HCEC 1CT (cell line): Measurements from ENCODE around the gene ARMH3.

Source experiments
- DNase-seq: peaks from one replicate; pipeline ENCODE4 v3.0.0-alpha.2; 2017

Gene ARMH3

DNA sequence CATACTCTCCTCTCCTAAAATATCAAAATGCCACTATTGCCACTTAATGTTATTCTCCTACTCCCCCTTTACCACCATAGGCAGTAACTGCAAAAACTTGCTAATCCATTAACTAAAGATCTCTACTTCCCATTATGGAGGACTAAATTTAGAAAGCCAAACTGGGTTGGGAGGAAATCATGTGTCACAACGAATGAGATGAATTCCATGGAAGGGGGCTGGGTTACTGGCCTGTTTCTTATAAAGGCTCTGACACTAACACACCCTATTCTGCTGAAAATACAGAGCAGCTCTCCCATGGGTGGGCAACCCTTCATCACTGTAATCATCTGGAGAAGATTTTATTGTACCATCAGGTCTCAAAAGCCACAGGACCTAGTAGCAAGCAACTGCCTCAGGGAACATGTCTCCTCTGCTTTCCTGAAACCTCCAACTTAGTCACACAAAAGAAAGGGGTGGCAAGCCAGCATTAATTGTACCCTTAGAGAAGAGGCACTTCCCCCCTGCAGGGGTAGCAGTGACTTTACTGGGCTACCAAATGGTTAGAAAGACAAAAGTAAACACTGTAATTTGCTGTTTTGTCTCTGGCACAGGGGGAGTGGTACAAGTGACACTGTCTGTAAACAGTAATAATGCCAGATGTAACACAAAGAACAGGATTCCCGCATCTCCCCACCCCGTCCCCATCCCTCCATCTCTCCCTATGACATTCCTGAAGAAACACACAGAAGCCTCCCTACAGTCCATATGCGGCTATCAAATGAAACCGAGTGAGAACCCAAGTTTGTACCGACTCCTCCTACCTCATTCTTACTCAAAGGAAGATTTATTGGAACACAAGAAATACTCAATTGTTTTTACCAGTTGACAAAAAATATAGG is 81.6 kb downstream of the ARMH3 start:
- peak; percentile 9 for DNase-seq

DNA sequence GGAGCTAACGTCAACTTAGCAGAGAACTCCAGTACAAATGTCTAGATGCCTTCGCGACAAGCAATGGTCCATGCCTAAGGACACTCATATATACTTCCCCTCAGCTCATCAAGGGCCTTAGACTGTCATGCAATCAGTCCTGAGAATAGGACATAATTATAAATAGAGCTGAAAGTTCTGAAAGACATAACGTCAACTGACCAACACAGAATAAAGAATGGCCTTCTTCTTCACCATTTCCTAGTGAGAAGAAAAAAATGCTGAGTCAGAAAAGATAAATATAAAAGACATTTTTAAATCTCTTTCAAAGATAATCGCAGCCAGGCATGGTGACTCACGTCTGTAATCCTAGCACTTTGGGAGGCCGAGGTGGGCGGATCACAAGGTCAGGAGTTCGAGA is 83.2 kb downstream of the ARMH3 start:
- no peak for DNase-seq

DNA sequence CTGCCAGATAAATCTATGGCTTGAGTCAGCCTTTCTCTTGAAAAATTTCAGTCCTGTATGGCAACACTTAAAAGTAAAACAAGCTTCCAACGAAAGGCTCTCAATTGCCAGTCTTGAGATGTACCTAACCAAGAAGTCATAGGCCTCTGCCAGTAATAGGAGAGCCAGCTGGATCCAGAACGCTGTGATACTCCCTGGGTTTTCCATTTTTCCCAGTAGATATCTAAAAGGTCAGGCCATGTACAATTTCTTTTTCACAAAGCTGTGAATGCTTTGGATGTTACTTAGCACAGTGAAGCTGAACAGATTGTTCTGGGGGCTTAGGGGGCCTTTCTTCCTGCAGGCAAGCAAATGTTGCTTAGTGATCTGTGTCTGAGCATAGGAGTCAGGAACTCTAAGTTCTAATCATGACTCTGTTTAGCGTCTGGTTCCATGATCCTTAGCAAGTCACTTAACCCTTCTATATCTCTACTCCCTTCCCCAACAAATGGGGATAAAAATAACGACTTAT is 86.5 kb downstream of the ARMH3 start:
- DNase-seq = no peak

DNA sequence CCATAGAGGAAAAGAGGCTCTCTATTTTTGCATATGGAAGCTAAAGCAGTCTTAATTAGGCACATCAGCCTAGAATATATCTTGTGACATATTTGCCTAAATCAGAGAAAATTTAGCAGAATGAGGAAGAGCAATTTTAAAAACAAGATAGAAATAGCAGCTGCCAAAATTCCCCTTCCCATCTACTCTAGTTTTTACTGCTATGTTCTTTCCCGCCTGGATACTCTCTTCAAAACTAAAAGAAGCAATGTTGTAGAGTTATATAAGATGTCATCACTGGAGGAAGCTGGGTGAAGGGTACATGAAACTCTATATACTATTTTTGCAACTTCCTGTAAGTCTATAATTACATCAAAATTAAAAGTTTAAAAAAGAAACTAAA is 87.0 kb downstream of the ARMH3 start:
- no peak for DNase-seq

DNA sequence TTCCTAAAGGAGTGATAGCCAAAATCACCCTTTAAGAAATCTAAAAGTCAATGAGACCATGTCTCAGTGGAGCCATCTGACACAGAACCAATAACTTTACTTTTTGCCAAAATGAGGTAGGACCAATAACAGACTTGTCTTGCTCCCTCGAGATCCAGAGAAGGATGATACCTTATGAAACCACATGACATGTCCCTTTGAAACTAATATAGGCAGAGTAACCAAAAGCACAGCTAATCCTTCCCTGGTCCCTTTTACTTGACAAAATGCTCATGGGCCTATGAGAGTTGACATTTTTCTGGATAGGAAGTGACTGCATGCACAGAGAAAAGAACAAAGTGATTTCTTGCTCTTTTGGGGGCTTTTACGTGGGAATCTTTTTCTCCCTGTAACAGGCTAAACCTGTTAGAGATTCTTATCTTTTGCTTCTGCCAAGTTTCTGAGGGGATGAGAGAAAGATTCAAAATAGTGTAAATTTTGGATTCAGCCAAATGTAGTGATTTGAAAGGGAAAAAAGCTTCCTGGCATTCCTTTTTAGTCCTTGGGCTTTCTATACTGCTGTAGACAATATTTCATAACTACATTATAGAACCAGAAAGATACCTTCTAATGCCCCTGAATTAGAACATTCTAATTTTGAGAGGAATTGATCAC is 87.6 kb downstream of the ARMH3 start:
- no peak for DNase-seq

DNA sequence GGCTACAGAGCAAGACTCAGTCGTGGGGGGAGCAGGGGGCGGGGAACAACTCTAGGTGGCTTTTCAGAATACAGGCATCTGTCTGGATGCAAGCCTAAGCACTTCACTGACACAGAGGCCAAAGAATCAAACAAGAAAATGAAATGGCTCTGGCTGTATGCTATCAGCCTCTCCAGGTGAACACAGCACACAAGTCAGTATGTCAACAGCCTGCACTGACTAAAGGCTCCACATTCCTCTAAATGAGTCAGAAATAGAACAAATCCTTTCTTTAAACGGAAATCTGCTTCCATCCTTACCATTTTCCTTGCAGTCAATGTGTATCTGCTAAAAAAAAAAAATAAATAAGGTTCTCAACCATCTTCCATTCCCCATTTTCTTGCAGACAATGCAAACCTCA is 88.3 kb downstream of the ARMH3 start:
- peak; percentile 69 for DNase-seq

DNA sequence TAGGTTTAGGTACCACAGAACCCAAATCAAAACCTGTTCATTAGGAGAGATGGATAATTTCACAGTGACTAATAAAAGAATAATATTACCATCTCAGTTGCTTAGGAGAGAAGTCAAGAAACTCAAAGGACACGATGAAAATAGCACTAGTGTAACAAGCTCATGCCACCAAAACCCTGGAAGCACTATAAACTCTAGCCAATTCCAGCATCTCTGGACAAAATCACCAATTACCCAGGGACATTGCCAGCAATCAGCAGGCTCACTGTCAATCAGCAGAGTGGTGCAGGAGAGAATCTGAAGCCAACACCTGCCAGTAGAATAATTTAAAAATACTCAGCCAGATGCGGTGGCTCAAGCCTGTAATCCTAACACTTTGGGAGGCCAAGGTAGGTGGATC is 88.9 kb downstream of the ARMH3 start:
- no peak for DNase-seq

DNA sequence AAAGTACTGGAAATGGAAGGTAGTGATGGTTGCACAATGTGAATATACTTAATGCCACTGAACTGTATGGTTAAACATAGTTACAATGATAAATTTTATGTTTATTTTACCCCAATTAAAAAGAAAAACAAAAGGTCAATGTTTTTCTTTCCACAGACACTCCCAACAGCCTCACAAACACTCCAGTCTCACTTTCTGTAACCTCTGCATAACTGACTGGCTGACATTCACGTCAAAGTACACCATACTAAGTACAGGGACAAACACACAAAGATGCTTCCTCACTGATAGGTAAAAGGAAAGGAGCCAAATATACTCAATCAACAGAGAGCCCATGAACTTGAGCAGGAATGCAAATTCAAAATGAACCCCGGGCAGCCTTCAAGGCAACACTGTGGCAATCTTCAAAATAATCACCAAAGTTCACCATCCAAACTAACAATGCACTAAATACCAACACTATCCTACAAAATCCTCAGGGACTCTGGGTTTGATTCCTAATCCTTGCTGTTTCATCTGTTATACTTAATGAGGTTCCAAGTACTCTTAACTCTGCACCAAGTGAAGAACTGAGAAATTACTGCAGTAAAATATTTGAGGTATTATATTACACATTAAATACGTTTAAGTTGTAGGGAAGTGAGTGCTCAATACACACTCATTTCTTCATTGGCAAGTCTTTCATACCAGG is 90.8 kb downstream of the ARMH3 start:
- DNase-seq = no peak

DNA sequence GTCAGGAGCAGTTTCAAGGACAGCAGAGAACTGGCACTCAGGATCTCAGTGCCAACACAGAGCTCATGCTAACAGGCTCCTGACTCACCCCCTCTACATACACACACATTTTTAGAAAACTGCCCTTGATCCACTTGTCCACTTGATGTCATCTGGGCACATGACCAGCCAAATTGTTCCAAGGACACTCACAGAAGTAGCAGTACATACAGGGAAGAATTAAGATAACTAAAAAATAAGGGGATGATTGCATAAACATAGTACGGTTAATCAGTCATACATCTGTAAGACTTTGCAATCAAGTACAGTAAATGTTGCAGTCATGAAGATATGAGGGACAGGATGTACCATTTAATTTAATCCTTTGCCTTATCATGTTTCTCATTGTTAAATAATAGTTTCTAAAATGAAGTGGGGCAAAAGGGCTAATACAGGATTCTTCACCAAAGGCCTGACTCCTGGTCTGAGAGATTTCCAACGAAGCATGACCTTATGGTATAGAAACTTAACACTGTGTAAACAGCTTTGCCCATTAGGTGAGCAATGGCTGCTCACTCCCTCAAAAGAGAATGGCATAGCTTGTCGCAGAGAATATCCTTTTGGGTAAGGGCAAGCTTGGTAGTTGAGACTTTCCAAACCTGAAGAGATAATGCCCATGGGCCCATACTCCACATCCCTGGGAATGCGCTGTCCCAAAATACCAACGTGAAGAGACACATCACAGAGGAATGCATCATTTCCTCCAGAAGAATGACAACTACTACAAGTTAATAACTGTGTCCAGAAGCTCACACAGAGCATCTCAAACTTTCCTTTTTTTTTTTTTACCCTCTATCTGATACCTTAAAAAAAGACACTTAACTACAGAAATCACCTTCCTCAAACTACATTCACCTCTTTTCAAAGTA is 94.1 kb downstream of the ARMH3 start:
- DNase-seq = peak; percentile 61

DNA sequence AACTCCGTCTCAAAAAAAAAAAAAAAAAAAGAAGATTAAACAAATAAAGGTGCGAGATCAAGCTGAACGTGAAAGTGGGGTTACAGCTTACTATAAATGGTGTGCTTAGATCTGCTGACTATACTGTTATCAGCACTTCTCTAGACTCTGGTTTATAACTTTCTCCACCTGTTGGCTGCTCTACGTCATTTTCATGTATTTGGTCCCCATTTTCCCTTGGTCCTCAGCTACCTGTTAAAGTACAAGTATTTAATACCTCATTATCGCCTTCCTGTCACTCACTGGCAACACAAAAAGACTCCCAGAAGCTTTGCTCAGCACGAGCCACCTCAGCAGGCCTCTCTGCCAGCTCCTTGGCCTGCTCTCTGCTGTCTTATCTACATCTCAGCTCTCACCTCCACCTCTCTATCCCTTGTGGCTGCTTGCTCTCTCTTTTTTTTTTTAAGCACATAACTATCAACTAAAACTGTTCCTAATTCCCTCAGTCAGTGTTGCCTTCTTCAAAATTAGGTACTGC is 95.0 kb downstream of the ARMH3 start:
- no peak for DNase-seq

DNA sequence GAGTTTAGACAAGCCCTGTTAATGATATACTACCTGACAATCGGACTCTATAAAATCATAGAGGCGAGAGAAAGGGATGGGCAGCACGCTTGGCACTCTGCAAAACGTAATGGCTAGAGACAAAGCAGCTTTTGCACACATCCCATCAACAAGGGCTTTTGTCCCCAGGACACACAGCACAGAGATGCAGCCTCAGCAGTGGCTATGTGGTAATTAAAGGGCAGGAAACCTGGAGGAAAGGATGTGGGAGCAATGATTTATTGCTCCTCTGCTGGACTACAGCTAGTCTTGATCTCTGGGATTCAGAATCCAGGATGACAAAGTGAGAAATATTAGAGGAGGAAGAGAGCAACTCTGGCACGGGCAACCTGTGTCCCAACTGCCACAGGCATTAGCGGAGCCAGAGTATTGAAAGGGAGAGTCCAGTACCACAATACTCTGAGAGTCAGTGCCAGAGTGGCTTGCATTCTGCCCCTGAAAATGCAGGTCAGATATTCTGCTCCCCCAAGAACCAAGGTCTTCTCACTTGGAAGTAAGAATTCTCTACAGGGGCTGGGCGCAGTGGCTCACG is 96.5 kb downstream of the ARMH3 start:
- DNase-seq = no peak

DNA sequence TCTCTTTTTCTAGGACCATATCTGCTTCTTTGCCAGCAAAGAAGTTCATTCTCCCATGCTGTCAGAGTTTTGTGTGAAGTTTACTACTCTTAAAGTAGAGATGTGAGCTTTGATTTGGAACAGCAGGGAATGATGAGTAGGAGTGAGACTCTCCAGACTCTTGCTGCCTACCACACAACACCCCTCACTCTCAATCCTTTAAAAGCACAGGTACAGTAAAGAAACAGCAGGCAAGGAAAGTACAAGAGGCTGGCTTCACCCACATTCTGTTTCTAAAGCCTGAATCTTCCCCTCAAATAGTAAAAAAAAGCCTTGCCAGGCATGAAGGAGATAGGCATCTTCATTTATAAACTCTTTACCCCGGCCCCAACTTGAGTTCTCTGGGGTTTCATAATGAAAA is 97.3 kb downstream of the ARMH3 start:
- DNase-seq = no peak

DNA sequence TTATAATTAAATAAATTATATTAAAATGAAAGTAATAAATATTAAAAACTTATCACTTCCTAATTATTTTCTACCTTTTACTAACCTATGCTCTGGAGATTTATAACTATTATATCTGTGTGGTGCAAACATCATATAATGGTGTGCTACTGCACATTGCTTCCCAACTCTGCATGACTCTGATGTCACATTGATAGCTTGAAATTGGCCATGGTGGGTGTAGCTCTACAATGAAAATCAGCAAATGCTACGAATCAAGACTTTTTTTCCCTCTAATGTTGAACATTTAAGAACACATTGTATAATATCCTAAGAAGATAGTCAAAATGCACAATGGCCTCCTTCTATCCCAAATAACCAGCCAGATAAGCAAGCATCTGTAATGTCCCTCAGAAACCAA is 99.1 kb downstream of the ARMH3 start:
- no peak for DNase-seq

DNA sequence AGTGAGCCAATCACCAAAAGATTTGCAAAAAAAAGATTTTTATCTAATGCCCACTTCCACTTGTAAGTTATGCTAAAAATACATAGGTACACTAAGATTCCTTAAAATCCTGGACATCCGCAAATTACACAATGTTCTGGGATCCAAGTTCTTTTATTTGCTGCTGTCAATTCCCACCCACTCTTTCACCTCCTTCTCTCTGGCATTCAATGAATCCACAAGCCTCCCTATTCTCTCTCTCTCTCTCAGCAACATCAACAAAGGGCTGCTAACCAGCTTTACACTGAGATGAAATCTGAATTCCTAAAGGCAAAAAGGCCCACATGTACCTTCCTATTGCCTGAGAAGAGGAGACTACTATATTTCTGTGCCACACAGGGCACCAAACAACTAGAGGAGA is 99.9 kb downstream of the ARMH3 start:
- DNase-seq = no peak

DNA sequence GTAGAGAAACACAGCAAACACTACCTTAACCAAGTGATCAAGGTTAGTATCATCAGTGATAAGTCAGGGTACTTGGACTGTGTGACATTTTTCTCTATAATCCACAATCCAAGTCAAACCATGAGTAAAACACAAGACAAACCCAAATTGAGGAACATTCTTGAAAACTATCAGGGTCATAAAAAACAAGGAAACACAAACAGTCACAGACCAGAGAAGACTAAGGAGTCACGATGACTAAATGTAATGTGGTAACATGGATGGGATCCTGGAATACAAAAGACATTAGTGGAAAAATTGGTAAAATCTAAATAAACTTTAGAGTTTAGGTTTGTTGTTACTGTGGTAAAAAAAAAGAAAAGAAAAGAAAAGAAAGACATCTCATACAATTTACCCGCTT is 103.8 kb downstream of the ARMH3 start:
- peak; percentile 50 for DNase-seq

DNA sequence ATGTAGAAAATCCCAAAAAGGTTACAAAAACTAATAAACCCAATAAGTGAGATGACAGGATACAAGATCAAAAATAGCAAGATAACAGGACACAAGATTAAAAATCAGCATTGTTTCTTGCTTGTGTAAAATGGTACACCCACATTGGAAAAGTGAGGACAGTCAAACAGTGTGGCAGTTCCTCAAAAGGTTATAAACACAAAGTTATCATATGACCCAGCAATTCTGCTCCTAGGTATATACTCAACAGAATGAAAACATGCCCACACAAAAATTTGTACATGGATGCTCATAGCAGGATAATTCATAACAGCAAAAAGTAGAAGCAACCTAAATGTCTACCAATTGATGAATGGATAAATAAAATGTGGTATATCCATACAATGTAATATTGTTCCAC is 105.8 kb downstream of the ARMH3 start:
- DNase-seq = no peak

DNA sequence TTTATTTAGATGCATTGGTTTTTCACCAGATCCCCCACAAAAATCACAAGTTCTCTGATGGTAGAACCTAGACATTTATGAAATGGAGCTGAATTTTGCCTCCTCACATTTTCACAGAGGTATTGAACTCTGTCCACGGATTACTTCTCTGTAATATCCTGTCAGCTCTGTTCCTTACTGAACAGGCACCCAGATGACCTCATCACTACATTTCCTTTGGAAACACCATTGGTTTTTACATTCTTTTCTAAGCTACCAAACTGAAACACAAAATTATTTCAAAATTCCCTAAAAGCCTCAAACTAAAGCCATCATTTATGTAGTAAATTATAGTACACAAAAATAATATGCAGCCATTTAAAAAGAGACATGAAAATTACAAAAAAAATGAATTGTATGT is 114.1 kb downstream of the ARMH3 start:
- peak; percentile 69 for DNase-seq

DNA sequence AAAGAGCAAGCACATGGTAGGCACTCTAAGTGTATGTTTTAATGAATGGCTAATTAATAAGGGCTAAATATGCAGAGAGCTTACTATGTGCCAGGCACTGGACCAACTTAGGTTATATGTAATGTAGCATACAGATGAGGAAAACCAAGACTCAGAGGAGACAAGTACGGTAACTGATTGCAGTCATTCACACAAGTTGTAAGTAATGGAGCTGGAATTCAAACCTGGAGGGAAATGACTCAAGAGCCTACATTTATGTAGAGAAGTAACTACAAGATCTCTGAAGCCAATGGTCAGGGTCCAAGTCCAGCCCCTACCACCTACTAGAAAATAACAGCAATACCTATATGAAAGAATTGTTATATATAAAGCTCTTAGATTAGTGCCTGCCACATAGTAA is 115.1 kb downstream of the ARMH3 start:
- peak; percentile 65 for DNase-seq

DNA sequence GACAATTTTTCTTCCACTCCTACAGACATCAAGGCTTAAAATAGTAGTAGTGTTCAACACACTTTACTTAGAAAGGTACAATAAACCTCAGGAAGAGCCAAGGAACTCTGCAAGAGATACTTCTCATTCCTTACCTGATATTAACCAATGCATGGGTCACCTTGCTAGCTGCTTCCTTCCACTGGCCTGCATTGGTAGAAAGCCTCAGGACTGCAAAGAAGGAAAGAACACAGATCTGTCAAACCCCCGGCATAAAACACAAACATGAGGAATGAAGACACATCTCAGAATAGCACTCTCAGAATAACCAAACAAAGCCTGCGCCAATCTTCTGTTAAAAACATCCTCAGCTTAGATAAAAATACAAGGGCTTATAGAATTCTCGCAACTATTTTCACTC is 116.2 kb downstream of the ARMH3 start:
- no peak for DNase-seq

DNA sequence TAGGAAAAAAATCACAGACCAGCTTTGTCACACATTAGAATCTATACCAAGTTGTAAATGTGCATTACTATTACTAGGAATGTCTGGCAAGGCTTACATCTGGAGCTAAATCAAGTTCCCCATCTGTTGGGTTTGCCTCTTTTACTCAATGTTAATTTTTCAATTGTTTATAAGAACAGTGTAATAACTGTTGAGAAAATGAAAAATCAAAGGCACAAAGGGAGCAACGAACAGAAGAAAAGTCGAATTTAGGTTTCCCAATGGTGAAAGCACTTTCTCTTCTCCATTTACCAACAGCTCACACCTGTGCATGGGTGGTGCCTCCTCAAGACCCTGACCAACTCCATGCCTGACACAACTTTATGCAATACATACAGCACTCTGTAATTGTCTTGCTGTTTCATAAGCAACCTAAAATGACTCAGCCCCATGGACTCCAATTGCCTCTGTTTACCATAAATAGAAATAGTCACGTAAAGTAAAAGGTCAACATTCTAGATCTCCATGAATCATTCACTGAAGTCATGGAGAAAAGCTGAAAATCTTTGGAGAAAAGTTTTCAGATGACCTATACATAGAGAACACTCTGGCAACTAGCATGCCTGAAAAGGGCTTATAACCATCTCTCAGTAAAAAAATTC is 116.8 kb downstream of the ARMH3 start:
- peak; percentile 98 for DNase-seq

DNA sequence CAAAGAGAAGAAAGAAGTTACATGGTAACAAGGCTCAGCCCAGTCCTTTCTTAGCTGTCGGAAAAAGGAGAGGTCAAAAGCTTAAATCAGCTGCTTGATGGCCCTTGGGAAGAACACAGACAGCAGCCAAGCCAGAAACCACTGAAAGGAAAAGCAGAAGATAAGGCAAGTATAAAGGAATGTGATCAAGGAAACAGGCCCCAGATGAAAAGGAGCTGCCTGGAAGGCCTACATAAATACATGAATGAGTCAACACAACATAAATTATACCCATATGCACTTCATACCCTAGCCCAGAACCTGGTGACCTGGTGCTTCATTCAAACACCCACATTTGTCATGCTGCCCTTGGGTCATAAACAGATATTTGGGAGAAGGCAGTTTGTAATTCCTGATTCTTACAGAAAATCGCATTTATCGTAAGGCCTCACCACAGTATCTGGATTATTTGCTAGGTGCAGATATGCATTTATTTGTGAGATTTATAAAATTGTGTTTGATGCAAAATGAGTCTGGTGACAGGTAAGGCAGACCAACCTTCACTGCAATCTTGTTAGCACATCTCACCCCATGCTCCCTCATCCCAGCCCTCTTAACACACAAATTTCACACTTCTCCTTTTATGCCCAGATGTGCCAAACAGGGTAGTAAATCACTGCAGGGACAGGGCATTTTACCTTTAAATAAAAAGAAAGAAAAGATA is 117.5 kb downstream of the ARMH3 start:
- peak; percentile 94 for DNase-seq
